ENCODE results near the gene SLC16A8.

The SLC16A8 gene

GRCh38 chr22:38106814-38107578 is 23.0 kb upstream of the SLC16A8 start:
- H3K36me3 Mint-ChIP-seq: peaks cover 15% of the 10 kb centered on the region
- no peaks in the 10 kb centered on the region for H3K9me3 Mint-ChIP-seq
- DNase-seq (ENCODE audit: low spot score in 2 of 2) (no peak), ATAC-seq (no peak)
- H3K27ac Mint-ChIP-seq: peak overlapping the region; percentile 2
- no peak overlapping the region for H3K4me3 Mint-ChIP-seq
- peaks cover 34% of the 10 kb centered on the region for H3K4me1 Mint-ChIP-seq

- H3K4me1 Mint-ChIP-seq: peaks cover 28% of the 10 kb centered on the region
Observed at GRCh38 chr22:38104084-38104483, 20.1 kb upstream of the SLC16A8 start.

DNA sequence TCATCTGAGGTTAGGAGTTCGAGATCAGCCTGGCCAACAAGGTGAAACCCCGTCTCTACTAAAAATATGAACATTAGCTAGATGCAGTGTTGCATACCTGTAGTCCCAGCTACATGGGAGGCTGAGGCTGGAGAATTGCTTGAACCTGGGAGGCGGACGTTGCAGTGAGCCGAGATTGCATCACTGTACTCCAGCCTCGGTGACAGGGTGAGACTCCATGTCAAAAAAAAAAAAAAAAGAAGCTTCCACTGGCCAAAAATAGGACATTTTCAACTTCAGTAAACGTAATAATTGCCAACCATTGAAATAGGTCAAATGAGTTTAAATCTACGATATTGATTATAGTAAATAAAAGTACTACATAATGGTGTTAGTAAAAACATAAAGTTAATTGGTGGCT is 19.7 kb upstream of the SLC16A8 start:
- DNase-seq (ENCODE audit: low spot score in 2 of 2): no peak
- H3K27ac Mint-ChIP-seq: no peak overlapping the region
- no peaks in the 10 kb centered on the region for H3K9me3 Mint-ChIP-seq
- ATAC-seq: no peak
- no peak overlapping the region for H3K4me3 Mint-ChIP-seq
- H3K4me1 Mint-ChIP-seq: peaks cover 26% of the 10 kb centered on the region
- H3K36me3 Mint-ChIP-seq: peaks cover 4% of the 10 kb centered on the region

More at GRCh38 chr22:38104084-38104483, 20.1 kb upstream of the SLC16A8 start:
- no peak for DNase-seq (ENCODE audit: low spot score in 2 of 2)
- H3K4me3 Mint-ChIP-seq: no peak overlapping the region
- H3K36me3 Mint-ChIP-seq: peaks cover 8% of the 10 kb centered on the region
- H3K27ac Mint-ChIP-seq: peak overlapping the region; percentile 75
- no peaks in the 10 kb centered on the region for H3K9me3 Mint-ChIP-seq
- ATAC-seq: no peak

DNA sequence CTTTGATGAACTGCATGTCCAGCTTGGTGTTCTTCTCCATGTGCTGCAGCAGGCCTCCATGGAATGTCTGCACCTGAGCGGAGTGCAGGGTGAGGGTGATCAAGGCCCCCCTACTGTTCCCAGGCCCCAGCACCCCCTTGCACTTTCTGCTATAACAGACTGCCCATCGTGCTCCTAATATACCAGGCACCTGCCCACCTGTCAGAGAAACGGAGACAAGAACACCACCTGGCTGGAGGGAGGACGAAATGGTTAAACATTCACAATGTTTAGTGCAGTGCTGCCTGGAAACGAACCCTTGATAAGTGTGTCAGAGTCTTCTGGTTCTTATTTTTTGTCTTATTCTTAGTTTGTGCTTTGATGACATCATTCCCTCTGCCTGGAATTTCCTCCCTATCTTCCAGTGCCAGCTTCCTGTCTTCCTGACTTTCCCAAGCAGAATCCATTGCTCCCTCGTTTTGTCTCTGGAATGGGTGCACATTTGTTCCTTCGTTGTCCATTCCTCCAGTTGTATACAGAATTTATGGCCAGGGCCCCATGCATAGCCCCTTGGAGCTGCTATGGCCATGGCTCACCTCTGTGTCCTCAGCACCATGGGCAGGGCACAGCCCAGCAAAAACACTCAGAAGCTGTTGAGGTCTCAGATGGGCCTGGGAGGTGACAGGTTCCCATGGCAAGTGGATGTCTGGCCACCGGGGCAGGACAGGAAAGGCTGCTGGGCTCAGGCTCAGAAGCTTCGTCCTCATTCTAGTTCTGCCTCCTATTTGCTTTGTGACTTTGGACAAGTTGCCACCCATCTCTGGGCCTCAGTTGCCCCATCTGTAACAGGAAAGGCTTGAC is 14.6 kb upstream of the SLC16A8 start:
- no peak for DNase-seq (ENCODE audit: low spot score in 2 of 2)
- no peaks in the 10 kb centered on the region for H3K9me3 Mint-ChIP-seq
- H3K27ac Mint-ChIP-seq: no peak overlapping the region
- ATAC-seq: no peak
- H3K4me1 Mint-ChIP-seq: no peaks in the 10 kb centered on the region
- H3K4me3 Mint-ChIP-seq: no peak overlapping the region
- H3K36me3 Mint-ChIP-seq: no peaks in the 10 kb centered on the region

DNA sequence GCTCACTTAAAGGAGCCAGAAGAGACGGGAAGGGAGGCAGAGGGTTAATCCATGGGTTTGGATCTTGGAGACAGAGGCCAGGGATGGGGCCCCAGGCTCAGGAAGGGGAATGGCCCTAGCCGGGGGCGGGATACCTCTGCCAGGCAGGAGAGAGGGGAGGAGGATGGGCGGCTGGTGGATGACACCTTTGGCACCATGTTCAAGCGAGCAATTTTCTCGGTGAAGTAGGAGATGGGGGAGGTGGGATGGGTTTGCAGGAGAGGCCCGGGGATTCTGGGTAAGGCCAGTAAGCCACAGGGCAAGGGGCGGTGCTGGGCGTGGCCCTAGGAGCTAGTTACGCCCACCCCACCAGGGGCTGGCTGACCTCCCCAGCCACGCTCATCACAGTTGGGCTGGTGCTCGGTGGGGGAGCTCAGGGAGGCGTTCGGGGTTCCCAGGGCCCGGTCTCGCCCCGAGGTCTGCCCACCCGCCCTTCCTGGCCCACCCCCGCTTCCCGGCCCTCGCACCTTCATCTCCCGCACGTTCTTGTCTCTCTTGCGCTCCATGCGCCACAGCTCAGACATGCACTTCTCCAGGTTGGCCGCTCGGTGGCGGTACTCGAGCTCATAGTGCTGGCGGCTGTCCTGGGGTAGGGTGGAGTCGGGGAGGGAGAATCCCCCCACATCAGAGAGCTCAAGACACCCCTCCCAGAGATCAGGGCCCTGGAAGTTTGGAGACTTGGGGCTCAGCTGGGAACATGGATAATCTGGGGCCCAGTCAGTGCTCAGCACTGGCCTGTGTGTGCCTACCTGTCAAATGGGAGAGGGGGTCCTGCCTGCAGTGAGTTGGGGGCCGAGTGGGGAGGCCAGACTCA is 13.8 kb upstream of the SLC16A8 start:
- H3K4me1 Mint-ChIP-seq: no peaks in the 10 kb centered on the region
- no peak overlapping the region for H3K27ac Mint-ChIP-seq
- no peak overlapping the region for H3K4me3 Mint-ChIP-seq
- ATAC-seq (no peak), DNase-seq (ENCODE audit: low spot score in 2 of 2) (no peak)
- H3K9me3 Mint-ChIP-seq: no peaks in the 10 kb centered on the region
- H3K36me3 Mint-ChIP-seq: no peaks in the 10 kb centered on the region

- Mint-ChIP-seq H3K36me3 (no peaks in the 10 kb centered on the region), H3K4me1 (no peaks in the 10 kb centered on the region), H3K9me3 (no peaks in the 10 kb centered on the region), H3K27ac (no peak overlapping the region), H3K4me3 (no peak overlapping the region)
- ATAC-seq (no peak), DNase-seq (ENCODE audit: low spot score in 2 of 2) (no peak)
Observed at GRCh38 chr22:38097058-38097457, 13.1 kb upstream of the SLC16A8 start.

GRCh38 chr22:38089474-38089851 is 5.5 kb upstream of the SLC16A8 start:
- ATAC-seq (no peak), DNase-seq (ENCODE audit: low spot score in 2 of 2) (no peak)
- Mint-ChIP-seq H3K9me3 (no peaks in the 10 kb centered on the region), H3K27ac (no peak overlapping the region), H3K4me1 (peaks cover 5% of the 10 kb centered on the region), H3K36me3 (no peaks in the 10 kb centered on the region), H3K4me3 (no peak overlapping the region)

DNA sequence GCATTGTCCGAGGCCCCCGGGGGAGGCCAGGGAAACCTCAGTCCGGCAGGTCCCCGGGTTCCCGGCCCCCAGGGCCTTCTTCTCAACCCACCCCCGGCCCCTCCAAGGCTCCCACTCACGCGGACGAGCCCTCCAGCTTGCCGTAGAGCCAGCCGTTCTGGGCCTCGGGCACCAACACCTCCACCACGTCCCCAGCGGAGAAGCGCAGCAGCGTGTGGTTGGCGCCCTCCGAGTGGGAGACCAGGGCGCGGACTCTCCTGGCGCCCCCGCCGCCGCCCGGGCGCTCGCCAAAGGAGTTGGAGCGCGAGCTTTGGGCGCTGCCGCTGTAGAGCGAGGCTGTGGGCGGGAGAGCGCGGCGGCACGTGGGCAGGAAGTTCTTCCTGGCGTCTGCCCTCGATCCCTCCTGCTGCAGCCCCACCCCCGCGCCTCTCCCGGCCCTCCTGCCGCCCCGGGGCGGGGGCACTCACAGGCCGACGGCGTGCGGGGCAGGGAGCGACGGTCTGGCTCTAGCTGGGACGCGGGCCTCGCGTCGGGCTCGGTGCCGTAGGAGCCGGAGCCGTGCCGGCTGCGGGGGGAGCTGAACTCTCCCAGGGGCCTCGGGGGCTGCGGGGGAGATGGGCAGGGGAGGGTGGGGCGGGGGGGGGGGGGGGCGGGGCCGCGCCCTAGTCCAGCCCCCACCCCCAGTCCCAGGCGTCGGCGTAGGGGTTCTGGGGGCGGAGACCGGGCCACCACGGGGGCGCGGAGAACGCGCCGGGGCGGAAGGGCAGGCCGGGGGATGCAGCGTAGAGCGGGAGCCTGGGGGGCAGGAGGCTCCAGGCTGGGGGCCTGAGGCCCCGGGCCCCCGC is 4.9 kb upstream of the SLC16A8 start:
- Mint-ChIP-seq H3K4me1 (peaks cover 5% of the 10 kb centered on the region), H3K36me3 (no peaks in the 10 kb centered on the region), H3K27ac (no peak overlapping the region), H3K4me3 (no peak overlapping the region), H3K9me3 (no peaks in the 10 kb centered on the region)
- no peak for DNase-seq (ENCODE audit: low spot score in 2 of 2)
- no peak for ATAC-seq

GRCh38 chr22:38087855-38088254 is 3.9 kb upstream of the SLC16A8 start:
- no peak for DNase-seq (ENCODE audit: low spot score in 2 of 2)
- H3K4me1 Mint-ChIP-seq: peaks cover 5% of the 10 kb centered on the region
- H3K36me3 Mint-ChIP-seq: no peaks in the 10 kb centered on the region
- no peak overlapping the region for H3K27ac Mint-ChIP-seq
- H3K9me3 Mint-ChIP-seq: no peaks in the 10 kb centered on the region
- no peak for ATAC-seq
- no peak overlapping the region for H3K4me3 Mint-ChIP-seq

DNA sequence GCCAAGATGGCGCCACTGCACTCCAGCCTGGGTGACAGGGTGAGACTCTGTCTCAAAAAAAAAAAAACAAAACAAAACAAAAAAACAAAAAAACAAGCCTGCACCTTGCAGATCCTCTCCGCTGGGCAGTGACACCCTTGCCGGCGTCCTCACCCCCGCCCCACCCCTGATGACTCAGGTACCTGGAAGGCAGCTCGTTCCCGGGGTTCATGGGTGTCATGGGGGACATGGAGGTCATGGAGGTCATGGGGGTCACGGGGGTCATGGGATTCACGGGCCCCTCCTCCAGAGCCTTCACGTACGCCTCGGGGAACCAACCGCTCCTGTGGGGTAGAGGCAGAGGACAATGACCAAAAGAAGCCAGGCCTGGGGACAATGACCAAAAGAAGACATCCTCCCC is 3.0 kb upstream of the SLC16A8 start:
- DNase-seq (ENCODE audit: low spot score in 2 of 2): no peak

DNA sequence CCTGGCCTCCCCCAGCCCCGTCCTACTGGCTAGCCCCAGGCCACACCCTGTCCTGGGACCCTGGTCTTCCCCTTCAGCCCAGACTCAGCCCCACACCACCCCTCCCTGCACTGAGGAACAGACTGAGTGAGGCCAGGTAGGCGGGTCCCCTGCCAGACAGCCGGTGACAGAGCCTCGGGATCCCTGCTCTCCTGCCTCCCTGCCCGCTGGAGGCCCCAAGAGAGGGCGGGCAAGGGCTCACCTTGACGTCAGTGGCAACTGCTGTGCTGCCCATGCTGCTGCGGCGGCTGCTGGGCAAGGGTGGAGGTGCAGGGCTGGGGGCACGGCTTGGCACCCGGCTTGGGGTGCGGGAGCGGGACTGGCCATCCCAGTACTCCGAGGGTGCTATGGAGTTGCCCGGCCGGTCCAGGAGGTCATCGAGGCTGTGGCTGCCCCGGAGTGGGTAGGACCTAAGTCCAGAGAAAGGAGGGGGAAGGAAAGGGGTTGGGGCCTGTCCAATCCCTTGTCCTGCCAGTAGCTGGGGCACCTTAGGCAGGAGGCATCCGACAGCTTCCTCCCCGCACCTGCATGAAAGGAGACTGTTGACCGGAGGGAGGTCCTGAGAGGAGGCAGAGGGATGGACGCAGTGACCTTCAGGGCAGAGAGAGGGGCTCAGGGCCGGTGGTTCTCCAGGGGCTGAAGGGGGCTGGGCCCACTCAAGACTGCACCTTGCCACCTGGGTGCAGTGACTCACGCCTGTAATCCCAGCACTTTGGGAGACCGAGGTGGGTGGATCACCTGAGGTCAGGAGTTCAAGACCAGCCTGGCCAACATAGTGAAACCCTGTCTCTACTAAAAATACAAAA is 2.2 kb upstream of the SLC16A8 start:
- Mint-ChIP-seq H3K9me3 (no peaks in the 10 kb centered on the region), H3K27ac (no peak overlapping the region), H3K4me1 (peaks cover 5% of the 10 kb centered on the region), H3K36me3 (no peaks in the 10 kb centered on the region), H3K4me3 (no peak overlapping the region)
- ATAC-seq (no peak), DNase-seq (ENCODE audit: low spot score in 2 of 2) (no peak)

More for the DNA sequence above, 3.0 kb upstream of the SLC16A8 start:
- H3K36me3 Mint-ChIP-seq: no peaks in the 10 kb centered on the region
- H3K4me1 Mint-ChIP-seq: peaks cover 5% of the 10 kb centered on the region
- ATAC-seq: no peak
- H3K27ac Mint-ChIP-seq: no peak overlapping the region
- no peak overlapping the region for H3K4me3 Mint-ChIP-seq
- no peaks in the 10 kb centered on the region for H3K9me3 Mint-ChIP-seq

DNA sequence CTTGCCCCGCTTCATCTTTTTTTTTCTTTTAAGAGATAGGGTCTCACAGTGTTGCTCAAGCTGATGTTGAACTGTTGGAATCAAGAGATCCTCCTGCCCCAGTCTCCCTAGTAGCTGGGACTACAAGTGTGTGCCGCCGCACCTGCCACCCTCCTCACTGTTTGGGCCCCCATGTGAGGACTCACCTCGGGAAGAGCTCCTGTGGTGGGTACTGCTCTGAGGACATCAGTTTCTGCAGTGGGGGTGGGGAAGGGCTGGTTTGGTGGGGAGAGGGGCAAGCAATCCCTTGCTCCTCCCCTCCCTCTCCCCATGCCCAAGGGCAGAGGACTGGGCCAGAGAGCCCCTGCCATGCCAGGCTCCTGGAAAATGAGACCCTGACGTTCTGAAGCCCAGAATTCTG is 1.5 kb upstream of the SLC16A8 start:
- DNase-seq (ENCODE audit: low spot score in 2 of 2): no peak
- Mint-ChIP-seq H3K36me3 (no peaks in the 10 kb centered on the region), H3K27ac (no peak overlapping the region), H3K4me1 (peaks cover 5% of the 10 kb centered on the region), H3K9me3 (no peaks in the 10 kb centered on the region), H3K4me3 (no peak overlapping the region)
- no peak for ATAC-seq

- no peak for DNase-seq (ENCODE audit: low spot score in 2 of 2)
- H3K27ac Mint-ChIP-seq: no peak overlapping the region
Observed at GRCh38 chr22:38085056-38085455, 1.1 kb upstream of the SLC16A8 start.

More at GRCh38 chr22:38085056-38085455, 1.1 kb upstream of the SLC16A8 start:
- no peak for ATAC-seq
- H3K36me3 Mint-ChIP-seq: no peaks in the 10 kb centered on the region
- no peak overlapping the region for H3K4me3 Mint-ChIP-seq
- H3K4me1 Mint-ChIP-seq: peaks cover 5% of the 10 kb centered on the region
- H3K9me3 Mint-ChIP-seq: no peaks in the 10 kb centered on the region

Measured in stimulated activated effector memory CD8-positive, alpha-beta T cell treated with anti-CD3 and anti-CD28 coated beads, Interleukin-12 subunit alpha, Interleukin-12 subunit beta, amount 100 ng/mL, for 72 hours (primary cell).